ENCODE results near the gene NNT. TPM values are rescaled to one million over a fixed set of nuclear protein-coding genes. Genes with fewer than 3 reads are reported as not detected.

The NNT gene
- total and polyA plus RNA-seq, 2 of the 8 experiments (the other 6 are each of a cell fraction or from before 2014, with no cell fraction given): 11.0 to 22.2 TPM

DNA sequence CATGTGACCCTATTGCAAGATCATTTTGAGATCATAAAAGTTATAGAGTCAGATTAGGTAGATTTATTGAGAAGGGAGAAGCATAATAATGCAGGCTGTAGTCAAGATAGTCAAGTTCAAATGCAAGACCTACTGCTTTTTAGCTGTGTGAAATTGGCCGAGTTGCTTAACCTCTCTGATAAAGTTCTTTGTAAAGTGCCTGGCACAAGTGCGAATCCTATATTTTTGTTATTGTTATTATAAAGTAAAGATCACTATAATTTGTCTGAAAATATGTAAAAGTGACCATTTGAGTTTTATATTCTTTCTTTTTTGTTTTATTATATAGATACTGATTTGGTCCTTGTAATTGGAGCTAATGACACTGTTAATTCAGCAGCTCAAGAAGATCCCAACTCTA is 99.3 kb downstream of the NNT start:
- no peak overlapping the region for H3K14ac ChIP-seq (ENCODE audit: insufficient read length)
- no peaks in the 10 kb centered on the region for H4K20me1 ChIP-seq (replicated peaks in 1 of 2; ENCODE audit: control insufficient read depth in 1 of 2, insufficient read depth in 2 of 2, low read length in 2 of 2)
- H3K56ac ChIP-seq (replicated peaks; ENCODE audit: insufficient read length, low read depth, low read length): no peak overlapping the region
- no peaks in the 10 kb centered on the region for H3K36me3 ChIP-seq (ENCODE audit: control insufficient read depth in 2 of 4, insufficient read depth in 4 of 4, low read length in 3 of 4)
- H2BK5ac ChIP-seq (ENCODE audit: low read depth, low read length): no peak overlapping the region
- TF ChIP-seq CHD2 (IDR thresholded peaks at IDR 0.05; ENCODE audit: low read length) (no peak), NRF1 (IDR thresholded peaks at IDR 0.05; ENCODE audit: low read depth, low read length) (no peak), SAP30 (IDR thresholded peaks at IDR 0.05; ENCODE audit: insufficient read depth, insufficient replicate concordance, low read length) (no peak), KDM5A (IDR thresholded peaks at IDR 0.05; ENCODE audit: low read length) (no peak), POLR2AphosphoS5 (IDR thresholded peaks at IDR 0.05; ENCODE audit: low read depth, low read length) (no peak), FOSL1 (IDR thresholded peaks at IDR 0.05; ENCODE audit: insufficient read depth, low read depth, low read length) (no peak), SP2 (IDR thresholded peaks at IDR 0.05; ENCODE audit: low read length) (no peak), POLR2A (IDR thresholded peaks at IDR 0.05; ENCODE audit: control extremely low read depth in 1 of 2, low read depth in 2 of 2, low read length in 2 of 2) (no peak), RBBP5 (IDR thresholded peaks at IDR 0.05; ENCODE audit: borderline replicate concordance, low read depth, low read length) (no peak), BRCA1 (IDR thresholded peaks at IDR 0.05; ENCODE audit: low read depth, low read length) (no peak)
- TF ChIP-seq, protein P1, sequence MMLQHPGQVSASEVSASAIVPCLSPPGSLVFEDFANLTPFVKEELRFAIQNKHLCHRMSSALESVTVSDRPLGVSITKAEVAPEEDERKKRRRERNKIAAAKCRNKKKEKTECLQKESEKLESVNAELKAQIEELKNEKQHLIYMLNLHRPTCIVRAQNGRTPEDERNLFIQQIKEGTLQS (IDR thresholded peaks at IDR 0.05; ENCODE audit: insufficient read depth, low read depth, low read length): no peak
- no peak overlapping the region for H2AK5ac ChIP-seq (ENCODE audit: low read depth, low read length)
- DNase-seq (ENCODE audit: low read depth in 1 of 2, low spot score in 2 of 2) (no peak), FAIRE-seq (no peak)
- H2BK12ac ChIP-seq (ENCODE audit: low read depth, low read length): no peak overlapping the region
- no peak overlapping the region for H4K8ac ChIP-seq (ENCODE audit: extremely low read depth, insufficient read depth, low read length)
- H3K4me1 ChIP-seq (replicated peaks in 1 of 4; ENCODE audit: control insufficient read depth in 3 of 4, insufficient read depth in 4 of 4, low read length in 3 of 4): no peaks in the 10 kb centered on the region
- H3K9ac ChIP-seq (replicated peaks in 1 of 4; ENCODE audit: extremely low read depth in 1 of 4, low read depth in 3 of 4, low read length in 3 of 4): no peak overlapping the region
- no peak overlapping the region for H4K5ac ChIP-seq (ENCODE audit: insufficient read length, low read depth, low read length)
- H3K9me3 ChIP-seq (ENCODE audit: insufficient read depth in 2 of 2, low read depth in 1 of 2, low read length in 1 of 2): no peaks in the 10 kb centered on the region
- no peak overlapping the region for H2BK20ac ChIP-seq (ENCODE audit: low read length)
- H2BK120ac ChIP-seq (replicated peaks; ENCODE audit: low read depth, low read length): no peak overlapping the region
- H3K23ac ChIP-seq (ENCODE audit: insufficient read length): no peak overlapping the region
- no peak overlapping the region for H3K4me2 ChIP-seq (ENCODE audit: insufficient read depth in 1 of 2, low read depth in 2 of 2, low read length in 2 of 2)
- peaks cover 0 to 1% (median 0%) of the 10 kb centered on the region in 4 experiments; a peak in 1 of 7 replicates for H3K27me3 ChIP-seq (replicated peaks in 1 of 4; ENCODE audit: control insufficient read depth in 3 of 4, extremely low read depth in 1 of 4, insufficient read depth in 3 of 4, low read length in 3 of 4)
- H3K27ac ChIP-seq (ENCODE audit: low read depth, low read length): no peak overlapping the region
- H2BK15ac ChIP-seq (ENCODE audit: low read length): no peak overlapping the region
- no peak overlapping the region for H2AFZ ChIP-seq (ENCODE audit: low read length)
- H3K18ac ChIP-seq (ENCODE audit: extremely low read depth, low read length): no peak overlapping the region
- ChIA-PET POLR2A (ENCODE audit: partially characterized antibody) (no interaction called here), CTCF (ENCODE audit: partially characterized antibody) (interaction anchor here (1.2 kb wide), 1 partner anchor 71 kb away, joined by 4 read pairs; no protein-coding TSS in a partner anchor)
- no peak overlapping the region for H3K4ac ChIP-seq (replicated peaks; ENCODE audit: insufficient read length, low read depth, low read length)
- no peaks in the 10 kb centered on the region for H3K23me2 ChIP-seq (ENCODE audit: low read depth, low read length)
- no peaks in the 10 kb centered on the region for H3K79me1 ChIP-seq (ENCODE audit: low read depth, low read length)
- H3K79me2 ChIP-seq (ENCODE audit: control insufficient read depth in 1 of 2, insufficient read depth in 2 of 2, low read length in 2 of 2): no peaks in the 10 kb centered on the region
- whole genome bisulfite sequencing, 2 experiments (ENCODE audit: extremely low coverage in 1 of 2, insufficient coverage in 1 of 2, insufficient read length in 1 of 2, insufficient replicate concordance in 2 of 2, low coverage in 1 of 2, low lambda C conversion rate in 2 of 2, missing lambda C conversion rate in 1 of 2): 83% methylated on average over 2 of the region's 2 CpGs; no CpG with 5 or more reads in 1 of the 2 experiments
- H4K91ac ChIP-seq (replicated peaks; ENCODE audit: insufficient read length, low read length): no peak overlapping the region
- H3K4me3 ChIP-seq (ENCODE audit: extremely low read depth in 1 of 4, insufficient read depth in 2 of 4, low read depth in 3 of 4, low read length in 4 of 4): no peak overlapping the region
